ENCODE data around the gene EIF4A3. TPM values are rescaled to one million over a fixed set of nuclear protein-coding genes. Genes with fewer than 3 reads are reported as not detected.

The EIF4A3 gene
- total RNA-seq, 2 donors from 2014 or later, result 16.8 to 40.7 TPM

GRCh38 chr17:80115159-80115558 is 31.8 kb downstream of the EIF4A3 start:
- WGBS, 2 donors, result 82 to 89% methylated on average over 8 of the region's 8 CpGs

GRCh38 chr17:80114758-80115157 is 32.2 kb downstream of the EIF4A3 start:
- no peaks in the 10 kb centered on the region for H3K9me3 ChIP-seq
- WGBS, 2 donors, result 92% methylated on average over 7 of the region's 7 CpGs
- intact Hi-C loops (cut with DNase I), result no loop called here
- no peaks in the 10 kb centered on the region for H3K36me3 ChIP-seq (replicated peaks in 1 of 2; ENCODE audit: insufficient read depth in 1 of 2, low read depth in 2 of 2)
- no peak overlapping the region for H3K4me3 ChIP-seq
- no peaks in the 10 kb centered on the region for H3K27me3 ChIP-seq
- ATAC-seq (no peak), DNase-seq (no peak)
- H3K4me1 ChIP-seq, result no peaks in the 10 kb centered on the region
- H3K27ac ChIP-seq, result no peak overlapping the region
- no peak for TF ChIP-seq POLR2A (IDR thresholded peaks at IDR 0.05)
- no peak for TF ChIP-seq CTCF (IDR thresholded peaks at IDR 0.05)

More at GRCh38 chr17:80115159-80115558, 31.8 kb downstream of the EIF4A3 start:
- TF ChIP-seq CTCF (IDR thresholded peaks at IDR 0.05) (no peak), POLR2A (IDR thresholded peaks at IDR 0.05) (no peak)
- ATAC-seq (no peak), DNase-seq (no peak)
- Histone ChIP-seq H3K4me3 (no peak overlapping the region), H3K4me1 (no peaks in the 10 kb centered on the region), H3K27ac (no peak overlapping the region), H3K9me3 (no peaks in the 10 kb centered on the region), H3K36me3 (replicated peaks in 1 of 2; ENCODE audit: insufficient read depth in 1 of 2, low read depth in 2 of 2) (no peaks in the 10 kb centered on the region), H3K27me3 (no peaks in the 10 kb centered on the region)
- intact Hi-C loops (cut with DNase I), result no loop called here

DNA sequence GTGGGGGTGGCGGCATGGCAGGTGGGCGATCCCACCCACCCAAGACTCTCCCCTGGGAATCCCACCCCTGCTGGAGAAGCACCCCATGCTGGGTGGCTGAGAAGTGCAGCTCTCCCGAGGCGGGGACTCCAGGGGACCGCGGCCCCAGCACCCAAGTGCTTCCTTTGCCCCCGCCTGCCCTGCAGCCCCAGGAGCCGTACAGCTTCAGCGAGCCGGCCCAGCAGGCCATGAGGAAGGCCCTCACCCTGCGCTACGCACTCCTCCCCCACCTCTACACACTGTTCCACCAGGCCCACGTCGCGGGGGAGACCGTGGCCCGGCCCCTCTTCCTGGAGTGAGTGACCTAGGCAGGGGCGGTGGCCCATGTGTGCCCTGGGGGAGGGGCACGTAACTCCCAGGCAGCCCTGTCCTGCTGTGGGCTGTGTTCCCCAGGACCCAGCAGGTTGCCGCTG is 33.9 kb downstream of the EIF4A3 start:
- Histone ChIP-seq H3K4me3 (no peak overlapping the region), H3K4me1 (no peaks in the 10 kb centered on the region), H3K27ac (no peak overlapping the region), H3K9me3 (no peaks in the 10 kb centered on the region), H3K36me3 (replicated peaks in 1 of 2; ENCODE audit: insufficient read depth in 1 of 2, low read depth in 2 of 2) (no peaks in the 10 kb centered on the region), H3K27me3 (no peaks in the 10 kb centered on the region)
- TF ChIP-seq CTCF (IDR thresholded peaks at IDR 0.05) (no peak), POLR2A (IDR thresholded peaks at IDR 0.05) (no peak)
- DNase-seq (no peak), ATAC-seq (no peak)
- intact Hi-C loops (cut with DNase I), result no loop called here
- WGBS, 2 donors, result 86 to 92% methylated on average over 12 to 17 of the region's 20 CpGs

DNA sequence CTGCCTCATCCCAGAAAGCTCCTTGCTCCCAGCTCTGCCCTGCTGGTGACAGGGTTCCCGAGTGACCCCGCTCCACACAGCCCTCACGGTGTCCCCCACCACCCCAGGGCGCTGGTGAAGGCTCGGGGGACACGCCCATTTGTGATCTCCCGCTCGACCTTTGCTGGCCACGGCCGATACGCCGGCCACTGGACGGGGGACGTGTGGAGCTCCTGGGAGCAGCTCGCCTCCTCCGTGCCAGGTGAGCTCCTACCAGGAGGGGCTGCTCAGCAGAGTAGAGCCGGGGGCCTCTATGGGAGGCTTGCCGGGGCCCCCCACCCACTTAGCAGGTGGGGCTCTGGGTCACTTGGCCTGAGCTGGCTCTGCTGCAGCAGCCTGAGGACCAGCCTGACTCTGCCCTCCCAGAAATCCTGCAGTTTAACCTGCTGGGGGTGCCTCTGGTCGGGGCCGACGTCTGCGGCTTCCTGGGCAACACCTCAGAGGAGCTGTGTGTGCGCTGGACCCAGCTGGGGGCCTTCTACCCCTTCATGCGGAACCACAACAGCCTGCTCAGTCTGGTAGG is 34.4 kb downstream of the EIF4A3 start:
- H3K9me3 ChIP-seq, result no peaks in the 10 kb centered on the region
- ATAC-seq (no peak), DNase-seq (no peak)
- no peaks in the 10 kb centered on the region for H3K27me3 ChIP-seq
- intact Hi-C loops (cut with DNase I), result no loop called here
- H3K4me3 ChIP-seq, result no peak overlapping the region
- H3K27ac ChIP-seq, result no peak overlapping the region
- no peaks in the 10 kb centered on the region for H3K36me3 ChIP-seq (replicated peaks in 1 of 2; ENCODE audit: insufficient read depth in 1 of 2, low read depth in 2 of 2)
- H3K4me1 ChIP-seq, result no peaks in the 10 kb centered on the region
- WGBS, 2 donors, result 93 to 99% methylated on average over 16 to 24 of the region's 24 CpGs
- TF ChIP-seq POLR2A (IDR thresholded peaks at IDR 0.05) (no peak), CTCF (IDR thresholded peaks at IDR 0.05) (no peak)

Measured in body of pancreas (tissue), 4 donors.